ENCODE data around the gene KNOP1.
A peak's percentile ranks its signal among the peaks of the same experiment; 100 is the strongest.

Gene KNOP1

GRCh38 chr16:19707569-19708295, 10.3 kb downstream of the KNOP1 start:
- no peak for DNase-seq (ENCODE audit: low read depth)

GRCh38 chr16:19706846-19707245, 11.2 kb downstream of the KNOP1 start:
- DNase-seq (ENCODE audit: low read depth) = no peak

- DNase-seq (ENCODE audit: low read depth) = no peak
These were observed 12.2 kb downstream of the KNOP1 start for GRCh38 chr16:19705843-19706242.

- no peak for DNase-seq (ENCODE audit: low read depth)
These were observed 12.9 kb downstream of the KNOP1 start for GRCh38 chr16:19705146-19705501.

- no peak for DNase-seq (ENCODE audit: low read depth)
These were observed 13.5 kb downstream of the KNOP1 start for GRCh38 chr16:19704321-19705145.

- no peak for DNase-seq (ENCODE audit: low read depth)
These were observed 14.7 kb downstream of the KNOP1 start for GRCh38 chr16:19703172-19703889.

DNA sequence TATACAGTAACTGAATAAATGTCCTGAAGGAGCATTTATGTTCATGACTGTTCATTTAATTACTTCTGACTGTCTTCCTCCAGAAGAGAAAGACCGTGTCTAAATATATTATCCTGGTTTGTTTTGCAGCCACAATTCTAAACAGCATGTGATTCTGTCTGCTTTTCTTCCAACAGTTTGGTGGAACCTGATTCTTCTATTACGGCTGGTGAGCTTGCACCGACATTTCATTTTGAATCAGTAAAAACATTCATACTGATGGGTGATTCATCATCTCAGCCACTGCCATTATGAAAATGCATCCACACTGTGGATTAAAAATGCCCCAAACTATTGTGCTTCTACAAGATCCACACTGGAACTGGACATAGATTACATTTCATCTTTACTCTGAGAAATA, 16.9 kb downstream of the KNOP1 start:
- DNase-seq (ENCODE audit: low read depth) = no peak

DNA sequence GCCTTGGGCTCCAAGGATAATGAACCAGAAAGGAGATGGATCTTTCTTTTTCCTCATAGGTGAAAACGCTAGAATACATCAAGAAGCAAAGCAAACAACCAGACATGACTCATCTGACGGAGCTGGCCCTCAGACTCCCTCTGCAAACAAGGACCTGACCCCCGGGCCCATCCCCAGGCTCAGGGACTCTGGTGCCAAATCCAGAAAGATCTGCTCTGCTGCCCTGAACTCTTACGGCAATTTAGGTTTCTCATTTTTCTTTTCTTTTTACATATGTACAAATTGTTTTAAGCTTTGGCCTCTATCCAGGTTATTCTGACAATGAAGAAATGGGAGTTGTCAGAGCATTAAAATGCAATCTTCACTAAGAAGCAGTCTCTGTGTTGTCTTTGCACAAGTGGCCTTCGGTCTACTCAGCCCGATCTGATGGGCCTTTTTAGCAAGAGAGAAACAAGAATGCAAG, 17.7 kb downstream of the KNOP1 start:
- DNase-seq (ENCODE audit: low read depth) = no peak

DNA sequence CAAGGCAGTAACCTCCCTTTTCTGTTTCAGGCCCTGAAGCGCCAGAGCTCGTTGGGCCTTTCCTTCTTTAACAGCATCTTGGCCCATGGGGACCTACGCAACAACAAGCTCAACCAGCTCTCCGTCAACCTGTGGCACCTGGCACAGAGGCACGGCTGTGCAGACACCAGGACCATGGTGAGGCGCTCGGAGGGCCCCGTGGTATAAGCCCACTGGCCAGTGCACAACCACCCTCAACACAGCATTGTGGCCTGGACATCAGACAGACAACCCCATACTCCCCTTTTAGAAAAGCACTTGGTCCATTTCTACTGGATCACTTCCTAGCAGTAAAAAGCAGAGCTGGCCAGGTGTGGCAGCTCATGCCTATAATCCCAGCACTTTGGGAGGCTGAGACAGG, 18.6 kb downstream of the KNOP1 start:
- DNase-seq (ENCODE audit: low read depth) = no peak

GRCh38 chr16:19698480-19699465, 19.3 kb downstream of the KNOP1 start:
- DNase-seq (ENCODE audit: low read depth) = peak; percentile 59

DNA sequence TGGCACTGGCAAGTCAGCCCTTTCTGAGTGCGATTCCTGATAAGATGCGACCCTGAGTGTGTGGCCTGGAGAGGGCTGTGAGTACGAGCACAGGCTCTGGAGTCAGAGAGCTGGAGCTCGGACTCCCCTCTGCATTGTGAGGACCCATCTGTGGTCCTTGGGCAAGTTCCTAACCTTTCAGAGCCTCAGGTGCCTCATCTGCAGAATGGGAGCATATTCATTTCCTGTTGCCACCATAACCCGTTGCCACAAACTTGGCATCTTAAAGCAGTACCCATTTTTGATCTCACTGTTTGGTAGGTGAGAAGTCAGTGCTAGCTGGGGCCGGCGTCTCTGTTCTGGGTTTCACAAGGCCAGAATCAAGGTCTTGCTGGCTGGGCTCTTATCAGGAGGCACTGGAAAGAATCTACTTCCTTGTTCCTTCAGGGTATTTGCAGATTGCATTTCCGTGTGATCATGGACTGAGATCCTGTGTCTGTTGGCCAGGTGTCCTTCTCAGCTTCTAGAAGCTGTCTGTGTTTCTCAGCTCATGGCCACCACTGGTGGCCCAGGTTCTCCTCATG, 20.2 kb downstream of the KNOP1 start:
- DNase-seq (ENCODE audit: low read depth) = no peak

DNA sequence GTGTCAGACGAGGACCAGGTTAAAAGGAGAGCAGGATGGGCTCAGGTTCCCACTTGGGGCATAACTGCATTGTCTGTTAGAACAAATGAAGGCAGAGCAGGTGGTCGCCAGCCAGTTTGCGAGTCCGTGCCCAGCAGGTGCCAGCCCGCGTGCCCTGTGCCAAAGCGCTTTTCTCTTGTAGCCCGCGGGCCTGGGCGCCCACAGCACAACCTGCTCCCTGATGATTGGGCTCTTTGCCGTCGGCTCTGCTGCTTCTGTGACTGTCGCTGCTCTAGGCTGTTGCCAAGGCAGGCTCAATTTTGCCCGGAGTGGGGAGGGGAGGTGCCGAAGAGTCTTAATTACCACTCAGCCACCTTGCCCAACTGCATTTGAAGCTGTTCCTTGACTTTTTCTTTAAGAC, 21.1 kb downstream of the KNOP1 start:
- DNase-seq (ENCODE audit: low read depth) = no peak

GRCh38 chr16:19696328-19696727, 21.7 kb downstream of the KNOP1 start:
- peak; percentile 87 for DNase-seq (ENCODE audit: low read depth)

GRCh38 chr16:19694989-19695388, 23.0 kb downstream of the KNOP1 start:
- no peak for DNase-seq (ENCODE audit: low read depth)

DNA sequence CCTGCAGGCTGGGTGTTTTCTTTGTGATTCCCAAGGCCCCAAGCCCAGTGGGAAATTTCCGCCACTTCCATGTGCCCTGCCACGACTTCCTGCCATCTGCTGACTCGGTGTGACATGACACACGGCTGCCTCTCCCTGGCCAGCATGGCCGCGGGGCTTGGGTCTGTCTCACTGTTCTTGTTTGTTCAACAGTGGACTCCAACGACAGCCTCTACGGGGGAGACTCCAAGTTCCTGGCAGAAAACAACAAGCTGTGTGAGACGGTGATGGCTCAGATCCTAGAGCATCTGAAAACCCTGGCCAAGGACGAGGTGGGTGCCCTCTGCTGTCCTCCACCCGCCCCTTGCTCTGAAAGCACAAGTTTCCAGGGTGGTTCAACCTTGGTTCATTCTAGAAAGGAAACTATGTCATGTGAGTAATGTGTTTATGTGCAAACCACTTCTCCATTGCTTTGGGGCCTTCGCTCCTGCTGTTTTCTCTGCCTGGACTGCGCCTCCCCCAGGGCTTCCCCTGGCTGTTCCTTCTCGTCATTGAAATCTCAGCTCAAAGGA, 26.8 kb downstream of the KNOP1 start:
- DNase-seq (ENCODE audit: low read depth) = no peak

- no peak for DNase-seq (ENCODE audit: low read depth)
These were observed 27.8 kb downstream of the KNOP1 start for GRCh38 chr16:19690196-19690595.

DNA sequence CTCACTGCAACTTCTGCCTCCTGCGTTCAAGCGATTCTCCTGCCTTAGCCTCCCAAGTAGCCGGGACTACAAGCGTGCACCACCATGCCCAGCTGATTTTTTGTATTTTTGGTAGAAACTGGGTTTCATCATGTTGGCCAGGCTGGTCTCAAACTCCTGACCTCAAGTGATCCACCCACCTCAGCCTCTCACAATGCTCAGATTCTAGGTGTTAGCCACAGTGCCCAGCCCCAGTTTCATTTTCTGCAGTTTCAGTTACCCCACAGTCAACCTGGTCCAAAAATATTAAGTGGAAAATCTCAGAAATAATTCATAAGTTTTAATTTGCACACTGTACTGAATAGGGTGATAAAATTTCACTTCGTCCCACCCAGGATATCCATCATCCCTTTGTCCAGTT, 28.7 kb downstream of the KNOP1 start:
- no peak for DNase-seq (ENCODE audit: low read depth)

GRCh38 chr16:19688396-19689024, 29.5 kb downstream of the KNOP1 start:
- no peak for DNase-seq (ENCODE audit: low read depth)

DNA sequence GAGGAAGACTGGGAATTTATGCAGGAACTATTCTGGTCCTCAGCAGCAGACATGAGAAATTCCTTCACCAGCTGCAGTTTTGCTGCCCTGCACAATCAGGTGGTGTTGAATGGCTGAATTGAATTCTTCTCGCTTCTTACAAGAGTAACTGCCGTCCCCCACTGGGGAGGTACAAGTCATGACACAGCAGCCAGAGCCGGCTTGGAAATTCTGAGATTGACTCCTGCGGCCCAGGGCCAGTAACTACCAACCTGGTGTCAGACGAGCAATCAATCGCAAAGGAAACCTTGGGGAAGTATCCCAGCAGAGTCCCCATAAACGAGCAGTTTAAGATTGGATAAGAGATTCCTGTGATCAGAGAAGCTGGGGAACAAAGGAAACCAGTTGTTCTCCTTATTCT, 30.7 kb downstream of the KNOP1 start:
- no peak for DNase-seq (ENCODE audit: low read depth)

DNA sequence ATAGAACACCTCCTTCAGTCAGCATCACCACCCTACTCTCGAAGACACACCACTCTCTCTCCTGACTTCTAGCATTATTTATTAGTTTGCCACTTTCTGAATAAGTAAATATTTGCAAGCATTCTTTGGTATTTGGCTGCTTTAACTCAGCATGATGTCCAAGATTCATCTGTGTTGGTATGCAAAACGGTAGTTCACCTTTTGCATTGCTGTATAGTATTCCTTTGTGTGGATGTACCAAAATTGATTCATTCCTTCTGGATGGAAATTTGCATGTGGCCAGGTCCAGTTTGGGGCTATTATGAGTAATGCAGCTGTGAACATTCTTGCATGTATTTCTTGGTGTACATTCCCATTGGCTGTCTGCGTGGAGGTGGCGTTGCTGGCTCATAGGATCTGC, 32.9 kb downstream of the KNOP1 start:
- DNase-seq (ENCODE audit: low read depth) = no peak
